Fibroblast of pulmonary artery (primary cell): ENCODE results near the gene RAD21L1.

Experiments
- DNase-seq: peaks from one replicate; pipeline ENCODE4 v3.0.0-alpha.2; 2010; ENCODE audit warnings: low read depth
- H3K4me3 ChIP-seq: replicated peaks from 2 replicates; pipeline ENCODE4 v1.5.1; 2011; ENCODE audit warnings: low read depth, mild to moderate bottlenecking, control low read depth, low read length, moderate library complexity
- CTCF ChIP-seq: IDR thresholded peaks from 2 replicates; pipeline ENCODE4 v1.5.1; 2011; ENCODE audit warnings: mild to moderate bottlenecking, control low read depth, low read length, inconsistent platforms; ENCODE audit errors: missing control alignments

Gene RAD21L1

GRCh38 chr20:1278993-1279392 is 53.1 kb downstream of the RAD21L1 start:
- no peak for DNase-seq
- no peak for TF ChIP-seq CTCF
- H3K4me3 ChIP-seq = no peak overlapping the region

GRCh38 chr20:1280195-1281102 is 54.6 kb downstream of the RAD21L1 start:
- TF ChIP-seq CTCF = no peak
- DNase-seq = no peak
- H3K4me3 ChIP-seq = no peak overlapping the region

- no peak overlapping the region for H3K4me3 ChIP-seq
- no peak for TF ChIP-seq CTCF
- DNase-seq = no peak
Observed at GRCh38 chr20:1281279-1282057, 55.6 kb downstream of the RAD21L1 start.

- DNase-seq = no peak
- TF ChIP-seq CTCF = no peak
- H3K4me3 ChIP-seq = no peak overlapping the region
Observed at GRCh38 chr20:1282966-1283365, 57.1 kb downstream of the RAD21L1 start.

GRCh38 chr20:1283522-1284510 is 58.0 kb downstream of the RAD21L1 start:
- no peak for DNase-seq
- TF ChIP-seq CTCF = no peak
- no peak overlapping the region for H3K4me3 ChIP-seq

GRCh38 chr20:1286267-1287024 is 60.6 kb downstream of the RAD21L1 start:
- no peak for TF ChIP-seq CTCF
- no peak overlapping the region for H3K4me3 ChIP-seq
- no peak for DNase-seq
